Measurements from ENCODE around the gene ANKRD40.
"Not testable (repeated sequence)": the region's sequence is repeated elsewhere in the genome, so short reads cannot be mapped to it uniquely, and the experiment has no call there.

The ANKRD40 gene

DNA sequence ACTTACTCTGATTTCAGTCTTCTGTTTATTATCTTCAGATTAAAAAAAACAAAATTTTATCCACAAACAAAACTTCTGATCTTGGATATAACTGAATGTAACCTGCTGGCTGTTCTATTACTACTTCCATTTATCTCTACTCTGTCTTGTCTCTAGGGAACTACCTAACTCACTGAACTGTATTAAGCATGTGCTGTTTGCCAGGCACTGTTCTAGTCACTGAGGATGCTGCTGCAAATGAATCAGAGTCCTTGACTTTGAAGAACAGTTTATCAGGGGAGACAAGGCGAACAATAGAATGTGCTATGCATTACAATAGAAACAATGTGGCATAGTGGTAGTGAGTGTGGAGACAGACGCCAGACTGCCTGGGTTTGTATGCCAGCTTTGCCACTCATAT, 2.3 kb upstream of the ANKRD40 start:
- DNase-seq (ENCODE audit: low read depth): no peak
- no peak overlapping the region for H3K4me3 ChIP-seq (ENCODE audit: low read length)
- TF ChIP-seq, protein P1, sequence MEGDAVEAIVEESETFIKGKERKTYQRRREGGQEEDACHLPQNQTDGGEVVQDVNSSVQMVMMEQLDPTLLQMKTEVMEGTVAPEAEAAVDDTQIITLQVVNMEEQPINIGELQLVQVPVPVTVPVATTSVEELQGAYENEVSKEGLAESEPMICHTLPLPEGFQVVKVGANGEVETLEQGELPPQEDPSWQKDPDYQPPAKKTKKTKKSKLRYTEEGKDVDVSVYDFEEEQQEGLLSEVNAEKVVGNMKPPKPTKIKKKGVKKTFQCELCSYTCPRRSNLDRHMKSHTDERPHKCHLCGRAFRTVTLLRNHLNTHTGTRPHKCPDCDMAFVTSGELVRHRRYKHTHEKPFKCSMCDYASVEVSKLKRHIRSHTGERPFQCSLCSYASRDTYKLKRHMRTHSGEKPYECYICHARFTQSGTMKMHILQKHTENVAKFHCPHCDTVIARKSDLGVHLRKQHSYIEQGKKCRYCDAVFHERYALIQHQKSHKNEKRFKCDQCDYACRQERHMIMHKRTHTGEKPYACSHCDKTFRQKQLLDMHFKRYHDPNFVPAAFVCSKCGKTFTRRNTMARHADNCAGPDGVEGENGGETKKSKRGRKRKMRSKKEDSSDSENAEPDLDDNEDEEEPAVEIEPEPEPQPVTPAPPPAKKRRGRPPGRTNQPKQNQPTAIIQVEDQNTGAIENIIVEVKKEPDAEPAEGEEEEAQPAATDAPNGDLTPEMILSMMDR (IDR thresholded peaks at IDR 0.05; ENCODE audit: insufficient read depth, low read depth, low read length, missing control alignments): no peak

- DNase-seq (ENCODE audit: low read depth); H3K4me3 ChIP-seq (ENCODE audit: low read length): not testable (repeated sequence)
These were observed 1.3 kb upstream of the ANKRD40 start for GRCh38 chr17:50709053-50709452.

DNA sequence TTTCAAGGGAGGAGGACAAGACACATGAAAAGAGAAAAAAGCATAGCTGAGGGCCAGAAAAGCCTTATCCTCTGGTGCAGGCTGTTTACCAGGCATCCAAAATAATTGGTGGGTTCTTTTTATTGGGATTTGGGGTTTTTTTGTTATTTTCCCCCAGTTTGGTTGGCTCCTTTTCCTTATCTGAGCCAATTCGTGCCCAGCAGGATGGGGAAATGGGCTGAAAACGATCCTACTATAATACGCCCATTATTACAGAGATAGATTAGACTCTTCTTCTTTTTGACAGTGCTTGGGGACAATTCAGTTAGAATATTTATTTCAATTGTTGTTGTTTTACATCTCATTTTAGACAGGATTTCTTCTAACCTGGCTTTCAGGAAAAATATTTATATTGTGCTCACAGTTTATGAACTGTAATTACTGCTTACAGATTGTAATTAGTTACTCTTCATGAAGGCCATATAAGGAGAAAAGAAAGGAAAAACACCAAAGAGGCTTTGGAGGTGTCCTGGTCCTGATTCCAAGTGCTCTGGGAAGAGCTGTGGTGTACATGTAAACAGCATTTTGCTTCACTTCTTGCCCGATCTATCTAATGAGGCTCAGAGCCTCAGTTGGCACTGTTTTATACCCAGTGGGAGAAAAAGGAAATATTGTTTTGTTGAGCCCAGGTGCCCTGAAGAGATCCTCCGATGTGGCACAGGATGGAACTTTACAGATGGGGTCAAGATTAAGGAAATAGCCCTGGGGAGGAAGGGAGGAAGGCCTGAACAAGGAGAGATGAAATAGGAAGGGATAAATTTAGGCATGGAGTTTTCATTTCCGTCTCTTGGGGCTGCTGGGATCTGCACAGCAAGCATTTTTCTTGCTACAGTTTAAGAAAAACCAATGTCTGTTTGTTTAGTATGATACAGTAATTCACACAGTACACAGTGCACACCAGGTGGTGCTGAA, 611 bp upstream of the ANKRD40 start:
- TF ChIP-seq, protein P1 (IDR thresholded peaks at IDR 0.05; ENCODE audit: insufficient read depth, low read depth, low read length, missing control alignments): no peak
- no peak for DNase-seq (ENCODE audit: low read depth)
- H3K4me3 ChIP-seq (ENCODE audit: low read length): peak overlapping the region; percentile 74

- no peak overlapping the region for H3K4me3 ChIP-seq (ENCODE audit: low read length)
- TF ChIP-seq, protein P1 (IDR thresholded peaks at IDR 0.05; ENCODE audit: insufficient read depth, low read depth, low read length, missing control alignments): no peak
- no peak for DNase-seq (ENCODE audit: low read depth)
These were observed 4.6 kb downstream of the ANKRD40 start for GRCh38 chr17:50703162-50703561.

GRCh38 chr17:50699410-50699809, 8.3 kb downstream of the ANKRD40 start:
- TF ChIP-seq, protein P1 (IDR thresholded peaks at IDR 0.05; ENCODE audit: insufficient read depth, low read depth, low read length, missing control alignments): no peak
- no peak overlapping the region for H3K4me3 ChIP-seq (ENCODE audit: low read length)
- peak; percentile 51 for DNase-seq (ENCODE audit: low read depth)

GRCh38 chr17:50697663-50698272, 9.9 kb downstream of the ANKRD40 start:
- TF ChIP-seq, protein P1 (IDR thresholded peaks at IDR 0.05; ENCODE audit: insufficient read depth, low read depth, low read length, missing control alignments): peak; percentile 11
- no peak for DNase-seq (ENCODE audit: low read depth)
- H3K4me3 ChIP-seq (ENCODE audit: low read length): no peak overlapping the region

DNA sequence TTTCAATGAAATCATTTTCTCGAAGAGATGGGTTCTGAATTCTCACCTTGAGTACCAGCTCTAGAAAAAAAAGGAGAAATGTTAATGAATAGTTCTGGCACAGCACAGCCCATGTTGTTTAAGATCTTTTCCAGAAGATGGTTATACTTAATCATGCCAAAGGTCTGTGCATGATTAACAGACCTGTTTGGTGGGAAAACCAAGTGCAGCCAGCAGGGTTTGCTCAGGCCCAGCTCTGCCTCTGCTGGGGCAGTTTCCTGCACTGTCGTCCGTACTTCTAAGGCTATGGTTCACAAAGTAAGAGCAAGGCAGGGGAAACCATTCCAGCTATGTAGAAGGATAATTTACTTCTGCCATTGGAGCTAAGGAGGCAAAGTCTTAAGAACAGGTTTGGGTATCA, 10.7 kb downstream of the ANKRD40 start:
- DNase-seq (ENCODE audit: low read depth): no peak
- TF ChIP-seq, protein P1 (IDR thresholded peaks at IDR 0.05; ENCODE audit: insufficient read depth, low read depth, low read length, missing control alignments): no peak

More for the DNA sequence above, 10.7 kb downstream of the ANKRD40 start:
- H3K4me3 ChIP-seq (ENCODE audit: low read length): no peak overlapping the region
